GM15510 (cell line): Measurements from ENCODE around the gene KCNJ3.

Experiments
- POLR2A ChIP-seq: IDR thresholded peaks from 3 replicates; pipeline ENCODE4 v1.6.1; 2011; ENCODE audit warnings: borderline replicate concordance; ENCODE audit not compliant: insufficient read length; ENCODE audit errors: extremely low read depth

KCNJ3 gene

GRCh38 chr2:154850532-154850931, 152.0 kb downstream of the KCNJ3 start:
- TF ChIP-seq POLR2A = no peak

- no peak for TF ChIP-seq POLR2A
These were observed 156.6 kb downstream of the KCNJ3 start for GRCh38 chr2:154855138-154855537.

GRCh38 chr2:154875999-154876398, 177.5 kb downstream of the KCNJ3 start:
- TF ChIP-seq POLR2A = no peak

GRCh38 chr2:154882725-154883124, 184.2 kb downstream of the KCNJ3 start:
- no peak for TF ChIP-seq POLR2A

- no peak for TF ChIP-seq POLR2A
These were observed 187.8 kb downstream of the KCNJ3 start for GRCh38 chr2:154886316-154886715.

GRCh38 chr2:154898269-154898668, 199.8 kb downstream of the KCNJ3 start:
- TF ChIP-seq POLR2A = no peak

- no peak for TF ChIP-seq POLR2A
These were observed 202.6 kb downstream of the KCNJ3 start for GRCh38 chr2:154901063-154901462.
